HCT116 (cell line): ENCODE results near the gene GPR150. TPM values are rescaled to one million over a fixed set of nuclear protein-coding genes. Genes with fewer than 3 reads are reported as not detected.

Experiments
- ATAC-seq: fragments of 200-7000 bp; cut with Tn5 transposase; 2 replicates; pipeline ENCODE4 v1.9.1; 2020; ENCODE audit warnings: mild to moderate bottlenecking, moderate library complexity
- BruUV-seq: library from RNA; stranded (reverse); fragments of 400-500 nt; replicated peaks from 2 replicates; lab custom pipeline; 2021; lab: Mats Ljungman, UMichigan
- CTCF ChIA-PET: fragments of 300-600 bp; sonication (Branson Sonifier 250); formaldehyde crosslinking; loops from one replicate; lab custom pipeline; 2021; ENCODE audit warnings: antibody characterized with exemption; lab: Charles Lee
- POLR2A ChIA-PET: fragments of 300-600, 350-600 bp; sonication (Branson Sonifier 250); formaldehyde crosslinking; loops from one replicate; lab custom pipeline; 2021; ENCODE audit warnings: antibody characterized with exemption; lab: Charles Lee
- RAD21 ChIA-PET, 2 experiments: fragments of 300-600 bp; sonication (Branson Sonifier 250); formaldehyde crosslinking; loops; one replicate each; lab custom pipeline; 2023; ENCODE audit warnings: low total read pairs in 2 of 2; ENCODE audit not compliant: uncharacterized antibody in 2 of 2, unreplicated experiment in 2 of 2, low non-redundant PET in 1 of 2; lab: Charles Lee
- DNase-seq: peaks from one replicate; pipeline ENCODE4 v3.0.0-alpha.2; 2010; ENCODE audit warnings: low read depth, low spot score
- H2AFZ ChIP-seq: fragments of 200-600 bp; shearing (Covaris generic), sonication (generic); 2 replicates; pipeline ENCODE4 v1.6.1; 2017; ENCODE audit warnings: low read depth, mixed run types, mixed read lengths, antibody characterized with exemption, low read length; ENCODE audit not compliant: poor library complexity, severe bottlenecking
- H3K27ac ChIP-seq: 2 replicates; pipeline ENCODE4 v1.5.1; 2012; ENCODE audit warnings: low read depth, low read length
- H3K27me3 ChIP-seq: fragments of 200-600 bp; sonication (generic); 2 replicates; pipeline ENCODE4 v1.6.1; 2016; ENCODE audit warnings: mixed run types, low read length, mixed read lengths; ENCODE audit not compliant: insufficient read depth
- H3K36me3 ChIP-seq, 2 experiments: fragments of 200-500 bp in 1 of 2; fragments of 200-600 bp in 1 of 2; sonication (Bioruptor generic) in 1 of 2; sonication (generic) in 1 of 2; 2 replicates each; pipeline versions ENCODE4 v1.5.1 to v1.6.1; 2014 to 2016; ENCODE audit warnings: low read length in 2 of 2, inconsistent platforms in 1 of 2, mixed read lengths in 1 of 2, mixed run types in 1 of 2; ENCODE audit not compliant: insufficient read depth in 2 of 2, control insufficient read depth in 1 of 2
- H3K4me1 ChIP-seq, 2 experiments: fragments of 200-600 bp in 1 of 2; sonication (generic) in 1 of 2; 2 replicates each; pipeline versions ENCODE4 v1.5.1 to v1.6.1; 2012 to 2017; ENCODE audit warnings: low read length in 2 of 2, inconsistent platforms in 1 of 2, mild to moderate bottlenecking in 1 of 2, mixed read lengths in 1 of 2, mixed run types in 1 of 2, moderate library complexity in 1 of 2; ENCODE audit not compliant: insufficient read depth in 2 of 2, control insufficient read depth in 1 of 2
- H3K4me2 ChIP-seq: fragments of 200-600 bp; sonication (generic); 2 replicates; pipeline ENCODE4 v1.6.1; 2017; ENCODE audit warnings: mixed run types, low read length, mixed read lengths
- H3K4me3 ChIP-seq, 2 experiments: fragments of 200-600 bp in 1 of 2; sonication (generic) in 1 of 2; replicated peaks in 1 of 2; 2 replicates each; pipeline ENCODE4 v1.5.1; 2011 to 2016; ENCODE audit warnings: low read length in 2 of 2, control low read depth in 1 of 2, low read depth in 1 of 2, mild to moderate bottlenecking in 1 of 2, mixed read lengths in 1 of 2, mixed run types in 1 of 2
- H3K79me2 ChIP-seq: fragments of 200-600 bp; sonication (generic); 2 replicates; pipeline ENCODE4 v1.6.1; 2017; ENCODE audit warnings: mild to moderate bottlenecking, mixed run types, low read length, moderate library complexity, mixed read lengths; ENCODE audit not compliant: insufficient read depth
- H3K9ac ChIP-seq: fragments of 200-600 bp; sonication (generic); 2 replicates; pipeline ENCODE4 v1.6.1; 2016; ENCODE audit warnings: low read length, mixed read lengths
- H3K9me2 ChIP-seq: fragments of 200-600 bp; sonication (generic), shearing (Covaris generic); 2 replicates; pipeline ENCODE4 v1.6.1; 2017; ENCODE audit warnings: mixed run types, mild to moderate bottlenecking, moderate library complexity; ENCODE audit not compliant: insufficient read depth
- H3K9me3 ChIP-seq, 2 experiments: fragments of 200-500 bp in 1 of 2; fragments of 200-600 bp in 1 of 2; sonication (Bioruptor generic) in 1 of 2; sonication (generic) in 1 of 2; 2 replicates each; pipeline ENCODE4 v1.6.1; 2014 to 2017; ENCODE audit warnings: low read length in 2 of 2, mixed read lengths in 2 of 2, inconsistent platforms in 1 of 2, low read depth in 1 of 2, mild to moderate bottlenecking in 1 of 2, mixed run types in 1 of 2, moderate library complexity in 1 of 2; ENCODE audit not compliant: control insufficient read depth in 1 of 2, insufficient read depth in 1 of 2
- H4K20me1 ChIP-seq: fragments of 200-600 bp; sonication (generic), shearing (Covaris generic); 2 replicates; pipeline ENCODE4 v1.6.1; 2017; ENCODE audit warnings: mixed run types, mild to moderate bottlenecking, moderate library complexity; ENCODE audit not compliant: insufficient read depth
- ATF3 ChIP-seq: IDR thresholded peaks from 2 replicates; pipeline ENCODE4 v1.6.1; 2012
- CBX3 ChIP-seq: IDR thresholded peaks from 2 replicates; pipeline ENCODE4 v1.6.1; 2012; ENCODE audit warnings: low read depth
- CEBPB ChIP-seq: IDR thresholded peaks from 2 replicates; pipeline ENCODE4 v1.6.1; 2012; ENCODE audit warnings: low read depth
- EGR1 ChIP-seq: IDR thresholded peaks from 2 replicates; pipeline ENCODE4 v1.6.1; 2012; ENCODE audit warnings: low read depth
- ELF1 ChIP-seq: IDR thresholded peaks from 2 replicates; pipeline ENCODE4 v1.6.1; 2012; ENCODE audit warnings: low read depth, borderline replicate concordance
- EZH2 ChIP-seq: fragments of 200-600 bp; sonication (generic); IDR thresholded peaks from 2 replicates; pipeline ENCODE4 v1.6.1; 2017; ENCODE audit warnings: antibody characterized with exemption, mixed run types
- JUND ChIP-seq: IDR thresholded peaks from 2 replicates; pipeline ENCODE4 v1.6.1; 2012
- POLR2A ChIP-seq: IDR thresholded peaks from 2 replicates; pipeline ENCODE4 v1.7.0; 2011; ENCODE audit warnings: borderline replicate concordance; ENCODE audit not compliant: insufficient read depth, insufficient read length; ENCODE audit errors: extremely low read depth
- POLR2AphosphoS5 ChIP-seq: IDR thresholded peaks from 2 replicates; pipeline ENCODE4 v1.6.1; 2011; ENCODE audit warnings: mild to moderate bottlenecking, low read depth, low read length, moderate library complexity
- RAD21 ChIP-seq: IDR thresholded peaks from 2 replicates; pipeline ENCODE4 v1.6.1; 2012; ENCODE audit warnings: low read depth, mild to moderate bottlenecking
- REST ChIP-seq: IDR thresholded peaks from 2 replicates; pipeline ENCODE4 v1.6.1; 2012; ENCODE audit warnings: low read depth
- SIN3A ChIP-seq: IDR thresholded peaks from 2 replicates; pipeline ENCODE4 v1.6.1; 2012; ENCODE audit warnings: low read depth
- SP1 ChIP-seq: IDR thresholded peaks from 2 replicates; pipeline ENCODE4 v1.6.1; 2012; ENCODE audit warnings: low read depth
- TCF7L2 ChIP-seq: IDR thresholded peaks from 2 replicates; pipeline ENCODE4 v1.7.0; 2011; ENCODE audit warnings: borderline replicate concordance, inconsistent platforms; ENCODE audit not compliant: insufficient read depth, insufficient read length; ENCODE audit errors: extremely low read depth
- YY1 ChIP-seq: IDR thresholded peaks from 2 replicates; pipeline ENCODE4 v1.6.1; 2011; ENCODE audit warnings: low read length, low read depth, moderate library complexity, mild to moderate bottlenecking; ENCODE audit not compliant: insufficient replicate concordance; ENCODE audit errors: extremely low read depth
- ZFX ChIP-seq: fragments of 450-650 bp; IDR thresholded peaks from 2 replicates; pipeline ENCODE4 v1.6.1; 2017
- ZNF274 ChIP-seq: fragments of 200-500 bp; sonication (Bioruptor generic); IDR thresholded peaks from 2 replicates; pipeline ENCODE4 v1.6.1; 2014; ENCODE audit warnings: mild to moderate bottlenecking, low read depth, low read length, inconsistent platforms
- intact Hi-C: fragments of 100-400 bp; cut with micrococcal nuclease; formaldehyde crosslinking; loops from 2 replicates; pipeline ENCODE4 v1.10.0; 2022
- total RNA-seq: library from RNA; stranded (reverse); gene quantifications from one replicate; pipeline ENCODE4 v1.2.1, GENCODE V29; 2021; ENCODE audit not compliant: unreplicated experiment
- TF ChIP-seq, protein P1 (sequence below): IDR thresholded peaks from 2 replicates; pipeline ENCODE4 v1.6.1; 2012

GPR150 gene
- total RNA-seq, 1 experiment from 2014 or later = not detected

DNA sequence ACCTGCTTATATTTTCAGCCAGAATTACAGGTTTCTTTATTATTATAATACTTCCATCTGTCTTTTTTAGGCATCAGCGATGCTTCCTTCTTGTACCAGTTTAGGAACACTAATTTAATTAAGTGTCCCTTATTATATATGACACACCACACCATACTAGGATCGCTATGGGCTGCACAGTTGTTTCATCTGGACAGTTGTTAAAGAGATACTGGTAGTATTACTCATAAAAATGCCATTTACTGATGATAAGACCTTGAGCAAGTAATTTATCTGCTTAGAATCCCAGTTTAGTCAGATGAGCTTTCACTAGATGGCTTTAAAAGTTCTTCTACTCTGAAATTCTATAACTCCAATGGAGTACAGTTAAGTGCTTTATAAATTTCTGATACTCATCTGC is 47.9 kb upstream of the GPR150 start:
- H3K4me3 ChIP-seq = no peak overlapping the region
- no peaks in the 10 kb centered on the region for H3K79me2 ChIP-seq
- no TSS peak for BruUV-seq
- ChIA-PET CTCF (no interaction called here), RAD21 (no interaction called here), POLR2A (no interaction called here)
- no peak overlapping the region for H3K4me2 ChIP-seq
- DNase-seq = no peak
- TF ChIP-seq POLR2A (no peak), SIN3A (no peak), ATF3 (no peak), RAD21 (no peak), ZFX (no peak), EZH2 (no peak), CEBPB (no peak), EGR1 (no peak), POLR2AphosphoS5 (no peak), ELF1 (no peak), TCF7L2 (no peak), YY1 (no peak), ZNF274 (no peak), SP1 (no peak), REST (no peak), CBX3 (no peak), JUND (no peak)
- TF ChIP-seq, protein P1, sequence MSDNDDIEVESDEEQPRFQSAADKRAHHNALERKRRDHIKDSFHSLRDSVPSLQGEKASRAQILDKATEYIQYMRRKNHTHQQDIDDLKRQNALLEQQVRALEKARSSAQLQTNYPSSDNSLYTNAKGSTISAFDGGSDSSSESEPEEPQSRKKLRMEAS = no peak
- H4K20me1 ChIP-seq = no peaks in the 10 kb centered on the region
- H3K9ac ChIP-seq = no peak overlapping the region
- H2AFZ ChIP-seq = no peak overlapping the region
- H3K9me3 ChIP-seq = no peaks in the 10 kb centered on the region
- intact Hi-C loops = no loop called here
- H3K4me1 ChIP-seq = no peaks in the 10 kb centered on the region
- H3K27ac ChIP-seq = no peak overlapping the region
- no peaks in the 10 kb centered on the region for H3K27me3 ChIP-seq
- H3K9me2 ChIP-seq = no peaks in the 10 kb centered on the region
- peaks cover 0 to 4% of the 10 kb centered on the region in 2 experiments; a peak in 1 of 4 replicates for H3K36me3 ChIP-seq
- no peak for ATAC-seq
